HG03064 (cell line): ENCODE results near the gene CFAP57.
A peak's percentile ranks its signal among the peaks of the same experiment; 100 is the strongest.
"Not testable (repeated sequence)": the region's sequence is repeated elsewhere in the genome, so short reads cannot be mapped to it uniquely, and the experiment has no call there.

Experiments
- ATAC-seq: cut with Tn5 transposase; IDR thresholded peaks from one replicate; pipeline ENCODE4 v1.9.1; 2021; ENCODE audit warnings: low read depth; ENCODE audit not compliant: unreplicated experiment

Gene CFAP57

DNA sequence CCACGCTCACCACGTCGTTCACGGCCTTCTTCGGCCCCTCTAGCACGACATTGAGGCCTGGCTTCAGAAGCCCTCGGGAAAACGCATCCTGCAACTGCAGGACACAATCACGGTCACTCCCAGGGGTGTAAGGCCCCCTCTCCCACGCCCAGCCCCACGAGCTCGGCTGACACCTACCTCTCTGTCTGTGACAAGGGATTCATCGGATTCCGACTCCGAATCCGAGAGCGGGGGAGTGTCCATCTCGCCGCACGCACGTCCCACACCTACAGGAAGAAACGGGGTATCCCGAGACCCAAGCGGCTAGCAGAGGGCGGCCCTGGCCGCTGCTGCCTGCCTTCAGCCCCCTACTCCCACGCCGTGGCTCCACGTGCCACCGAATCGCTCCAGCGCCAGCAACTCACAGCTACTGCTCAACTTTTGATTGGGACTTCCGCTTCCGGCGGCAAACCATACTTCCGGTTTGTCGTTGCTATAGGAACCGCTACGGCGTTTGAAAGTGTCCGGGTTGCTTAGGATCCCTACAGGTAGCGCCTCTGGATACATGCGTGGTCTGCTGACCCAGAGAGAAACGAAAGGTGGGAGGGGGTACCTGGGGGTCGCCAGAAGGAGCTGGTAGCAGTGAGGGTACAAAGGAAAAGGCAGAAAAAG lies at the start of gene CFAP57, which contains the start of gene EBNA1BP2:
Gene CFAP57, plus strand, starts transcription at position 455 of the 651 bp plus-strand sequence. CDS start 424 bp downstream, outside the sequence.
Gene EBNA1BP2, minus strand, starts transcription at position 415 of the 651 bp plus-strand sequence. Its CDS starts 172 bp downstream, at position 243.
- peak; percentile 89 for ATAC-seq

DNA sequence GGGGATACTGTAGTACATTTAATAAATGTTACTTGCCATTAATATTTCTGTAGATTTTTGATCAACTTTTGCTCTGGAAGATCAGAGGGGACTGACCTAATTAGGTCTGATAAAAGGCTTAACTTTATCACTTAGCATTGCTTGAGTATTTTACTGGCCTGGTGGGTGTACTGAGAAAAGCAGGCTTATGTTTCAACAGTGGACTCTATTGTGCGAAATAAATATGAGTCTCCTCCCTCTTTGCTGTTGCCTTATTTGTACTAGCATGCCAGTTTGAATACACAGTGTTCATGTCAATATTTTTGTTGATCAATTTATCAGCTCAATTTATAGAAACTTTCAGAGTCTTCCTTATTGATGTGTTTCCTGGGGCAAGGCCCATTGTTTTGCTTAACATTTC lies 49.1 kb upstream of the CFAP57 start:
- no peak for ATAC-seq

DNA sequence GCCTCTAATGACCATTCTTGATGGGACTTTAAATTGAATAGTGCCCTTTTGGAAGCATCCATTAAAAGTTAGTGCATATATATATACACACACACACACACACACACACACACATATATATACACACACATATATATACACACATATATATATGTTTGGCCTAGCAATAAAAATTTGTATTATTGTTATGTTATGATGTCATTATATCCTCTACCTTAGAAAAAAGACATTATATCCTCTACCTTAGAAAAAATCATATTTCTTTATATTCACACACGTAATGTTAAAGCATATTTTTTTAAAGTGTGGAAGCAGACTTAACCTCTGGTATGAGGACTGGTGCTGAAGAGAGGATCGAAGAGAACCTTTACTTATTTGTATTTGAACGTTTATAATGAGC lies 43.3 kb upstream of the CFAP57 start:
- ATAC-seq: no peak

DNA sequence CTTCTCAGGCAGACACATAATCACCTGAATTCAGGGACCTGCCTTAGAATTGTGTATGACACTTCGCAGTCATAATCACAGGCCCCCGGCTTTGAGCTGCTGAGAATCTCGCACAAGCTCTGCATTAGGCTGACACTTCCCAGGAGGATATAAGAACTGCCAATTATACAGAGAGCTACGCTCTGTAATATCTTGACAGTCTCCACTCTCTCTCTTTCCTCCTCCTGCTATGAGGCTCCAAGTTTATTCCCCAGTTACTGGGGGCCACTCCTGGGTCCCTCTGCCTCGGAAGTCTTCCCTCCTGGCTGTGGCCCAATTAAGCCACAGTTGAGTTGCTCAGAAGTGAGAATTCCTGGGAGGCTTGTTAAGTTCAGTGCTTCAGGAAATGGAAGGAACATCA lies 42.7 kb upstream of the CFAP57 start:
- no peak for ATAC-seq

DNA sequence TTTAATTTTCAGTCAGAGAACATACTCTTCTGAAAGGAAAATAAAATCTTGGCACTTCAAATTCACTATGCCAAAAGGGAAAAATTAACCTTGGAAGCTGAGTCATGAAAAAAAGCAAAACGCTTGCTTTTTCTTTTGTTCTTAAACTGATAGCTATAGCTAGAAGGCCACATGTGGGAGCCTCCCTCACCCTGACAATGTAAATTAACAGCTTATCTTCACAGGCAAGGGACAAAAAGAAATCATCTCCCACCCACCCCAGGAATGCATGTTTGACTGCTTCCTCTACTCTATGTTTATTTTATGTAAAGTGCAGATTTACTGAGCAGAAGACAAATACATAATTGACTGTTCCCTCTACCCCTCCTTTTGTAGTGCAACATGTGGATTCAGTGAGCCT lies 38.1 kb upstream of the CFAP57 start:
- no peak for ATAC-seq

DNA sequence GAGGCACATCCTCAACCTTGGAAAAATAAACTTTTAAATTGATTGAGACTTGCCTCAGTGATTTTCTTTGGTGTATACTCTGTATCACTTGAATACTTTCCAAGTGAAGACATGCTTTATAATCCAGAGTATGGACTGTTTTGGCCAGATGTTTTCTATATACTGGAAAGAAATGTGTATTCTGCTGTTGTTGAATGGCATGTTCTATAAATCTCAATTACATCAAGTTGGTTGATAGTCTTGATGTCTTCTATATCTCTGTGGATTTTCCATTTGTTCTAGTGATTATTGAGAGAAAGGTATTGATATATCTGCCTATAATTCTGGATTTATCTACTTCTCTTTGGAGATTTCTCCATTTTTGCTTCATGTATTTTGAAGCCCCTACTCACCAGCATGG lies 37.5 kb upstream of the CFAP57 start:
- no peak for ATAC-seq

DNA sequence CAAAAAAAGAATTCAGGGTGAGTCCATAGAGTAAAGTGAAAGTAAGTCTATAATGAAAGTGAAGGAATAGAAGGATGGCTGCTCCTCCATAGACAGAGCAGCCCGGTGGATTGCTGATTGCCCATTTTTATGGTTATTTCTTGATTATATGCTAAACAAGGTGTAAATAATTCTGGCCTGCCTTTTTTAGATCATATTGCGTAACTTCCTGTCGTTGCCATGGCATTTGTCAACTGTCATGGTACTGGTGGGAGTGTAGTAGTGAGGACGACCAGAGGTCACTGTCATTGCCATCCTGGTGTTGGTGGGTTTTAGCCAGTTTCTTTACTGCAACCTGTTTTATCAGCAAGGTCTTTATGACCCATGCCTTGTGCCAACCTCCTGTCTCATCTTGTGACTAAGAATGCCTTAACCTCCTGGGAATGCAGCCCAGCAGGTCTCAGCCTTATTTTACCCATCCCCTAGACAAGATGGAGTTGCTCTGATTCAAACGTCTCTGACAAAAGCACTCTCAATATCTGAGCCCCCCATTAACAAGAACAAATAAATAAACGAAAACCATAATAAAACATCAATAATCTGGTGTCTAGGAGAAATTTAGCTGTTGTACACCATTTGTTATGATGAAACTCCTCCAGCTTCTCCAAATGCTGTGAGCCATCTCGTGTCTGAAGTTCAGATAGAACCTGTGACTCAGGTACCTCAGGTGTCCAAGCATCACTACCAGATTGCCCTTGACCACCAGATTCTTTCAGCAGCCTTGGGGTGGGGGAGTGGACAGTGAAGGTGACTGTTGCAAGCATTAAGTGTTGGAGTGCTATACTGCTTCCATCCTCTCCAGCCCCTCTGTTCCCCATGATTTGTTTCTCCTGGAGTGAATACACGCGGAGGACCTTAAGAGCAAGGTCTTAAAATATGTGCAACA lies 36.0 kb upstream of the CFAP57 start:
- no peak for ATAC-seq

DNA sequence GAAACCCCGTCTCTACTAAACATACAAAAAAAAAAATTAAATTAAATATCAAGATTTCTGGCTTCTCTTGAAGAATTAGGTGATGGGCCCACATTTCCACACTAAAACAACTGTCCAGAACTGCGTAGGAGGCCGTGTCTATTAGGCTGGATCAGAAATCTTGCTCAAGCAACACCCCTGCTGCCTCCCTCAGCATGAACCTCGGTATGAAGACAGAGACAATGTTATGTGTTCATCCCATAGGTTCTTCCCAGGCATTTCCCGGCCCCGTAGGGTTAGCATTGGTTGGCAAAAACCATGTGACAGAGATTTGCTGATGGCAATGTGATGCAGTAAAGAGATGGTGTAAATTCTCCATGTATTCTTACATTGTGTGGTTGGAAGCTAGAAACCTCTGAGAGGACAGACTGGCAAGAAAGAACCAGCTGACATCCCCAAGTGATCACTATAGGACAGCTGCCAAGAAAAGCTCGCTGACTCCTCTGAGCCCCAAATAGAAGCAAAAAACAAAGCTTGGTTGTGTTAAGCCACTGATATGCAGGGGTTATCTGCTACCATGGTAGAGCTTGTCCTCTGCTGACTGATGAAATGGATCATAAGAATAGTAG lies 34.6 kb upstream of the CFAP57 start:
- ATAC-seq: no peak

DNA sequence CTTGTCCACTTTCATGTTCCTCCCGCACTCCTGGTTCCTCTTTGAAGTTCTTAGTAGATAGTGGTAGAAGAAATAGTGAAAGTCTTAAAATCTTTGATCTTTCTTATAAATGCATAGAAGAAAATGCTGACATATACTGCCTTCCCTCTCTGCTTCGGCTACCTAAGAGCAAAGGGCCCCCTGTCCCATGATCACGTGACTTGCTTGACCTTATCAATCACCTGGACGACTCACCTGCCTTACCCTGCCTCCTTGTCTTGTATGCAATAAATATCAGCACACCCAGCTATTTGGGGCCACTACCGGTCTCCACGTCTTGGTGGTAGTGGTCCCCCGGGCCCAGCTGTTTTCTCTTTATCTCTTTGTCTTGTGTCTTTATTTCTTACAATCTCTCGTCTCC lies 32.8 kb upstream of the CFAP57 start:
- not testable (repeated sequence) for ATAC-seq

DNA sequence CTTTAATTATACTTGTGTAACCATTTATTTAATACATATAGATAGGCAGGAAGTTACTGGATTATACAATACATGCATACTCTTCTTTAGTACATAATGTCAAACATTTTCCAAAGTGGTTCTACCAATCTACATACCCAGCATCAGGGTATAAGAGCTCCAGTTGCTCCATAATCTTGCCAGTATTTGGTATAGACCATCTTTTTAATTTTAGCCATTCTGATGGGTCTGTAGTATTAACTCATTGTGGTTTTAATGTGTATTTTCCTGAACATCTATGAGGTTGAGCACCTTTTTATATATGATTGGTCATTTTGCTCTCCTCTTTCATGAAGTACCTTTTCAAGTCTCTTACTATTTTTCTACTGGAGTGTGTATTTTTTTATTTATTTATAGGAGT lies 32.1 kb upstream of the CFAP57 start:
- no peak for ATAC-seq

DNA sequence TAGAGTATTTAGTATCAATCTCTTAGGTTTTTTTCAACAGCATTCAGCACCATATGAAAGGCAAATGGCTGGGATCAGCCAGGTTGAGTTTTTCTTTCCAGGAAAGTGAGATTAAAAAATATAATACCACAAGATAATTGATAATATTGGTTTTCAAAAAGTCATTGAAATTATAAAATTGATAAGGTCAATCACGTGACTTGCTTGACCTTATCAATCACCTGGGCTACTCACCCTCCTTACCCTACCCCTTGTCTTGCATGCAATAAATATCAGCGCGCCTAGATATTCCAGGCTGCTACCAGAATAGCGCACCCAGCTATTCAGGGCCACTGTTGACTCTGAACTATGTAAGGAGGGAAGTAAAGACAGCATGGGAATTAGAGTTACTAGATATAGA lies 31.5 kb upstream of the CFAP57 start:
- no peak for ATAC-seq

DNA sequence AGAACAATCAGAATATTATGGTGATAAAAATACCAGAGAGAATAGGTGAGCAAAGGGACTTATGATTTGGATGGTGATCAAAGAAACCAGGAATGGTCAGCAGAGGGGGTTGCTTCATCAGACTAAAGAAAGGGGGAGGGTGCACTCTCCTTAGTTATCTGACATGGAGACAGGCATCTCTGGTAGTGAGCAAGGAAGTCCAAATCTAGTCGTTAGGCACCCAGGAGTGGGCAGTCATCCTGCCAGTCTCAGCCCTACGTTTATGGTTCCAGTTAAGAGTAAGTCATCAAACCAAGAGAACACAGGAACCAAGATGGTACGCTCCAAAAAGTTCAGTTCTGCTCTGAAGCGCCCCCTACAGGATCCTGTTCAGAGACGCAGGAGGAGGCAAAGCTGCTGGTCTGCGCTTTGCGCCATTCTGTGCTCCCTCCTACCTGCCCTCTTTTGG lies 28.7 kb upstream of the CFAP57 start:
- ATAC-seq: no peak

DNA sequence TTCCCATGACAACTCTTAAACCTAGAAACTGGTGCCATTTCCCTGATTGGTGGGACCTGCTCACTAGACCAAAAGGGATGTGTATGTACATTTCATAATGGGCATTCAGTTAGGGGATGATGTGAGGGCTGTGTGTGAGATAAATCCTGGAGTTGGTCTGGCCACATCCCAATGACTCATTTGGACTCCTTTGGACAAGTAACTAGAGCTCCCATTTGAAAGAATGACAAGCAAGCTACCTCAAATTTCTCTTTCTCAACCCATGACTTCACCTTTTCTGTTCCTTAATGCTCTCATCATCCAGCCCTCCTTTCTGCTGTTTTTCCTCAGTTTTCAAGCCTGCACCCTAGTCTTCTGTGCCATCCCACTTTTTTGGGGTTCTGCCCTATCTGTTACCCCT lies 27.9 kb upstream of the CFAP57 start:
- no peak for ATAC-seq

DNA sequence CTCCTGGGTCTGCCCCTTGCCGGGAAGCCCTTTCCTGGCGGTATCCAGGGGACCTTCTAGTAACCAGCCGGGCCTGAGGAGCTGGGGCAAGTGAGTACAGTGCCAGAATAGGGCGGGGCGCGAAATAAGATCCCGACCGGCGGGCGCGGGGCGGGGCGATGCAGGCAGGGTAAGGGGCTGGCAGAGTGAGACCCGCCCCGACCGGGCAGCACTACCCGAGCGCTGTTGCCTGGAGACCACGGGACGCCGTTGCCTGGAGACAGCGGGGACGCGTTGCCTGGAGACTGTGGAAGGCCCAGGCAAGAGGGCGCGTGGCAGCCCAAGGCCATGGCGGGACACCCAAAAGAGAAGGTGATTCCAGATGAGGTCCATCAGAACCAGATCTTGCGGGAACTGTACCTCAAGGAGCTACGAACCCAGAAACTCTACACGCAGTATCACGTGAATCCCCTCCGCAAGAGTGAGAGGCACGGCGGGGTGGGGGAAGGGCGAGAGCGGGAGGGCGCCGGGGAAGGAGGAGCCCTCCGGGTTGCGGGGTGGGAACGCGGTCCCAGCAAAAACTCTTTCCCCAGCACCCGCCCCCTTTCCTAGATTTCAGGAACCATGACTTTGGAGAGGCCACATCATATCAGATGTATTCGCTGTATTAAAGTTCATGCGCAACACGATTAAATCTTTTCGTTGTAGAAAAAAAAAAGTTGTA lies 24.4 kb upstream of the CFAP57 start:
- no peak for ATAC-seq

DNA sequence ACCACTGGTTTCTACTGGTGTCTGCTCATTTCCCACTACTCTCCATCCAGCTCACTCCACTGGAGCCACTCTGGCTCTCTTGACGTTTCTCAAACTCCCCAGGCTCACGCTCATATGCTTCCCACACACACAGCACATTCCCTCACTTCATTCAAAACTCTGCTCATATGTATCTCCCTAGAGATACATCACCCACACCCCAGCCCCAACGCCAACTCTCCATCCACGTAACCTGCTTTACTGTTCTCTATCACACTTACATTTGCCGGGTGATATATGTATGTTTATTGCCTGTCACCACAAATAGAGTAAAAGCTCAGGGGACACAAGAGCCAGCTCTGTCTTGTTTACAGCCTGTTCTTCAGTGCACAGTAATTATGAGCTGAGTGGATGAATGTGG lies 22.2 kb upstream of the CFAP57 start:
- ATAC-seq: no peak

DNA sequence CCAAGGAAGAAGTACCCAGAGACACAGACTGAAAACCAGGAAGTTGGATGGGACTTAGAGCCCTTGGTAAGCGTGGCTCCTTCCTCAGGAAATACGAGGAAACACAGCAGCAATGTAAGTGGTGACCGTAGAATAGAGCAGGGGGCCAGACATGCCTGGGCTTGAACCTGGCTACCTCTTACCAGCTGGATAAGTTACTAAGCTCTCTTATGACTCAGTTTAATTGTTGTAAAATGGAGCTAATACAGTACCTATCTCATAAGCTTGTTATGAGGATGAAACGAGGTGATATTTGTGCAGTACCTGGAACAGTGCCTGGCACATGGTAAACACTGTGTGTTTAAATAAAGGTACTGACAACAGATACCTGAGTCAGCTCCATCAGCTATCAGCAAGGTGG lies 19.3 kb upstream of the CFAP57 start:
- ATAC-seq: no peak

DNA sequence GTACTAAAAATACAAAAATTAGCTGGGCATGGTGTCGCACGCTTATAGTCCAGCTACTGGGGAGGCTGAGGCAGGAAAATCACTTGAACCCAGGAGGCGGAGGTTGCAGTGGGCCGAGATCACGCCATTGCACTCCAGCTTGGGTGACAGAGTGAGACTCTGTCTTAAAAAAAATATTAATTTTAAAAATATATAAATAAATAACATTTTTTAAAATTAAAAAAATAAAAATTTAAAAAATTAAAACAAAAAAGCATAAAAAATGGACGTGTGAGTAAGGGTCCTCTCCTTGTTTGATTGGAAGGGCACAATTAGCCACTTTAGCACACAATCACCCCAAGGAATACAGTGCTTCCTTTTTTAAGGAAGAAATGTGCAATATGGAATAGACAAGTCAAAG lies 18.7 kb upstream of the CFAP57 start:
- ATAC-seq: no peak

DNA sequence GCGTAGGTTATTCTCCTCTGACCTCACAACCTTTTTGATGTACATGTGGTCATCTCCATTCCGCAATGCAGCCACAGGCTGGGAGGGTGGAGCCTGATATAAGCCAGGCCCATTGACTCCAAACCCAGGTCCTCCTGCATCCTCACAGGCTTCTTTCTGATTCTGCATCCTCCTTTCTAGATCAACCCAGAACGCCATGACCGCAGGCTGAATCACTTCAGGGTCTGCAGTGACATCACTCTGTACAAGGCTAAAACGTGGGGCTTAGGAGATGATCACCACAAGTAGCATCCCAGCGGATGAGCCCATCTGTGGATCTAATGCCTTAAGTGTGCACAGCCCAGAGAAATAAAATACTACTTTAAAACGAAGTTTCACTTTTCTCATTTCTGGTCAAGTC lies 16.1 kb upstream of the CFAP57 start:
- no peak for ATAC-seq

DNA sequence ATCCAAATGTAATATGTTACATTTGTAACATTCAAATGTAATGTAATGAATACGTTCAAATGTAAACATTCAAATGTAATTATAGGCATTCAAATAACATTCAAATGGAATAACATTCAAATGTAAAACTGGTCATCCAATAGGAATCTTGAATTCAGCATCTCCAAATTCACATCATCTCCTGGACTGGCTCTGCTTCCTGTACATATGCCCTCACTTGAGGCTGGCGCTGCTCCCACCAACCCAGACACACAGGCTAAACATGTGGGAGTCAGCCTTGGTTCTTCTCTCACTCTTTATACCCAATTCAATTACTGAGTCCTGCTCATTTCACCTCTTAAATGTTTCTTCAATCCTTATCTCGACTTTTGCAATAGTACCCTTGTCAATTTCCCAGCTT lies 7.0 kb upstream of the CFAP57 start:
- ATAC-seq: no peak

DNA sequence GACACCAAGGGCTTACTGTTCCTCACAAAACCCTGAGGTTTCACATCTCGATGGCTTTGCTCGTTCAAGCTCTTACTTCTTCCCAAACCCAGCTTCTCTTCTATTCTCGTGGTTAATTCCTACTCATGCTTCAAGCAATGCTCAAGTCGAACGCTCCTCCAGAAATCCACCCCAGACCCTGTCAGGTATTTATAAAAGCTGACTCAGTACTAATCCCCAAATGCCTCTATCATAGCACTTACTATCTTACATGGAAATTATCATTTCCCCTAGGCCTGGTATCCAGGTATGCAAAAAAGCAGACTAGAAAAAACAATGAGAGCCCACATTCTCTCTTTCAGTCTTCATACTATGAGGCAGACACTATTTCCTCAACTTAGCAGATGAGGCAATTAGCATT lies 6.4 kb upstream of the CFAP57 start:
- ATAC-seq: no peak
